Measurements from ENCODE around the gene IRF3.

DNA sequence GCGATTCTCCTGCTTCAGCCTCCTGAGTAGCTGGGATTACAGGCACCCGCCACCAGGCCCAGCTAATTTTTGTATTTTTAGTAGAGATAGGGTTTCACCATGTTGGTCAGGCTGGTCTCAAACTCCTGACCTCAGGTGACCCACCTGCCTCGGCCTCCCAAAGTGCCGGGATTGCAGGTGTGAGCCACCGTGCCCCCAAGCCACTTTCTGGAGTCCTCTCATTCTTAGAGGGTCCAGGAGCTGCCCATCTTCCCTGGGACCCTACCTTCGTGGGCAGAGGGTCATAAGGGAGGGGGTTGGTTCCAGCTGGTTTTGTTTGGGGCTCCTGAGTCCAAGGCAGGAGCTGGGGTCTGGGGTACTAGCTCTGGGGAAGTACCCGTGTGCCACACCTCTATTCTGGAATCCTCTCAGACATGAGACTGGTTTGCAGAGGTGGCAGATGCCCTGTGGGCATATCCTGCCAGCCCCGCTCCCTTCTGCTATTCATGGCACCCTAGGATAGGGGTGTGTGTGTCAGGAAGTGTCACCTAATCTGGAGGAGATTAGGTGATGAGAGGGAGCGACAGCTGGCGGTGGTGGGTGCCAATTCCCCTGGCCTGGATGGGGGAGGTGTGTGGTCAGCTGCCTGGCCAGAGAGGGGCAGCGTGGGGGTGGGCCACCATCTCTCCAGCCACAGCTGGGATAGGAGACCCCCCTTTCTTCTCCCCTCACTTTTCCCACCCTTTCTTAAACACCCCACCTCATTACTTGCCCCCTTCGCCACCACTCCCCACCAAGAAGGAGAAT is 13.5 kb upstream of the IRF3 start:
- TF ChIP-seq, protein P1, sequence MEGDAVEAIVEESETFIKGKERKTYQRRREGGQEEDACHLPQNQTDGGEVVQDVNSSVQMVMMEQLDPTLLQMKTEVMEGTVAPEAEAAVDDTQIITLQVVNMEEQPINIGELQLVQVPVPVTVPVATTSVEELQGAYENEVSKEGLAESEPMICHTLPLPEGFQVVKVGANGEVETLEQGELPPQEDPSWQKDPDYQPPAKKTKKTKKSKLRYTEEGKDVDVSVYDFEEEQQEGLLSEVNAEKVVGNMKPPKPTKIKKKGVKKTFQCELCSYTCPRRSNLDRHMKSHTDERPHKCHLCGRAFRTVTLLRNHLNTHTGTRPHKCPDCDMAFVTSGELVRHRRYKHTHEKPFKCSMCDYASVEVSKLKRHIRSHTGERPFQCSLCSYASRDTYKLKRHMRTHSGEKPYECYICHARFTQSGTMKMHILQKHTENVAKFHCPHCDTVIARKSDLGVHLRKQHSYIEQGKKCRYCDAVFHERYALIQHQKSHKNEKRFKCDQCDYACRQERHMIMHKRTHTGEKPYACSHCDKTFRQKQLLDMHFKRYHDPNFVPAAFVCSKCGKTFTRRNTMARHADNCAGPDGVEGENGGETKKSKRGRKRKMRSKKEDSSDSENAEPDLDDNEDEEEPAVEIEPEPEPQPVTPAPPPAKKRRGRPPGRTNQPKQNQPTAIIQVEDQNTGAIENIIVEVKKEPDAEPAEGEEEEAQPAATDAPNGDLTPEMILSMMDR (IDR thresholded peaks at IDR 0.05), result no peak
- TF ChIP-seq POLR2A (IDR thresholded peaks at IDR 0.05), result no peak
